Mesodermal cell (in vitro differentiated cells): ENCODE results near the gene SEPHS2.
A peak's percentile ranks its signal among the peaks of the same experiment; 100 is the strongest.

ENCODE experiments used
- H3K27ac ChIP-seq: 2 replicates; pipeline ENCODE4 v1.7.0; 2013; ENCODE audit warnings: mild to moderate bottlenecking, low read depth, low read length, moderate library complexity; ENCODE audit not compliant: severe bottlenecking
- H3K36me3 ChIP-seq: 2 replicates; pipeline ENCODE4 v1.7.1; 2013; ENCODE audit warnings: mild to moderate bottlenecking, low read length, moderate library complexity; ENCODE audit not compliant: control insufficient read depth, insufficient read depth
- H3K4me1 ChIP-seq: one replicate; pipeline ENCODE4 v1.7.1; 2013; ENCODE audit warnings: mild to moderate bottlenecking, low read length; ENCODE audit not compliant: insufficient read depth, control insufficient read depth, poor library complexity, severe bottlenecking
- H3K4me3 ChIP-seq: 2 replicates; pipeline ENCODE4 v1.7.0; 2013; ENCODE audit warnings: low read length, control low read depth, mild to moderate bottlenecking; ENCODE audit not compliant: insufficient read depth, poor library complexity, severe bottlenecking; ENCODE audit errors: extremely low read depth
- H3K9me3 ChIP-seq: 2 replicates; pipeline ENCODE4 v1.7.1; 2013; ENCODE audit warnings: mild to moderate bottlenecking, low read length, moderate library complexity; ENCODE audit not compliant: control insufficient read depth
- WGBS, 2 experiments: methylation state at CpG; one replicate each; pipeline ENCODE4 v1.1.5; 2013; ENCODE audit warnings: missing lambda C conversion rate in 2 of 2; ENCODE audit not compliant: insufficient coverage in 2 of 2; 5-methylcytosine and 5-hydroxymethylcytosine counted together

The SEPHS2 gene

GRCh38 chr16:30429418-30429677, 16.3 kb downstream of the SEPHS2 start:
- WGBS, 2 experiments, result 4 to 6% methylated on average over 10 to 11 of the region's 11 CpGs
- Histone ChIP-seq H3K36me3 (peaks cover 35% of the 10 kb centered on the region), H3K9me3 (no peaks in the 10 kb centered on the region), H3K4me3 (peak overlapping the region; percentile 86), H3K27ac (no peak overlapping the region), H3K4me1 (no peaks in the 10 kb centered on the region)

DNA sequence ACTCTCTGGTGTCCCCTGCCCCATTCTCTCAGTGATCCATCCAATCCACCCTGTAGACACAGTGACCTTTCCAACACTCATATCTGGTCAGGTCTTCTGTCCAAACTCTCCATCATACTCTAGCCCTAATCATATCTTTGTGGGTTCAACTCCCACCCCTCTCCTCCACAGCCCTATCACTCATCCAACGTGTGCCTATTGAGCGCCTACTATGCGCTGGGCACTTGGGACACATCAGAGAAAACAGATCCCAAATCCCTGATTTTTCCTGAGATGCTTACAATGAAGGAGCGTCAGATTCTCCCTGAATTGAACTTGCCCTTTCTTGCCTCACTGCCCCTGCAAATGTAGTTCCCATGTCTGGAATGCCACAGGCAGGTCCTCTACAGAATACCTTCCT, 17.6 kb downstream of the SEPHS2 start:
- no peak overlapping the region for H3K4me3 ChIP-seq
- H3K27ac ChIP-seq, result no peak overlapping the region
- 96 to 97% methylated on average over 4 of the region's 4 CpGs for WGBS, 2 experiments
- peaks cover 48% of the 10 kb centered on the region for H3K36me3 ChIP-seq
- no peaks in the 10 kb centered on the region for H3K4me1 ChIP-seq
- H3K9me3 ChIP-seq, result no peaks in the 10 kb centered on the region

- WGBS, 2 experiments, result 99 to 100% methylated on average over 4 to 5 of the region's 5 CpGs
- Histone ChIP-seq H3K36me3 (peaks cover 57% of the 10 kb centered on the region), H3K4me1 (peaks cover 17% of the 10 kb centered on the region), H3K9me3 (no peaks in the 10 kb centered on the region), H3K4me3 (no peak overlapping the region), H3K27ac (no peak overlapping the region)
Observed at GRCh38 chr16:30421010-30421409, 24.7 kb downstream of the SEPHS2 start.

DNA sequence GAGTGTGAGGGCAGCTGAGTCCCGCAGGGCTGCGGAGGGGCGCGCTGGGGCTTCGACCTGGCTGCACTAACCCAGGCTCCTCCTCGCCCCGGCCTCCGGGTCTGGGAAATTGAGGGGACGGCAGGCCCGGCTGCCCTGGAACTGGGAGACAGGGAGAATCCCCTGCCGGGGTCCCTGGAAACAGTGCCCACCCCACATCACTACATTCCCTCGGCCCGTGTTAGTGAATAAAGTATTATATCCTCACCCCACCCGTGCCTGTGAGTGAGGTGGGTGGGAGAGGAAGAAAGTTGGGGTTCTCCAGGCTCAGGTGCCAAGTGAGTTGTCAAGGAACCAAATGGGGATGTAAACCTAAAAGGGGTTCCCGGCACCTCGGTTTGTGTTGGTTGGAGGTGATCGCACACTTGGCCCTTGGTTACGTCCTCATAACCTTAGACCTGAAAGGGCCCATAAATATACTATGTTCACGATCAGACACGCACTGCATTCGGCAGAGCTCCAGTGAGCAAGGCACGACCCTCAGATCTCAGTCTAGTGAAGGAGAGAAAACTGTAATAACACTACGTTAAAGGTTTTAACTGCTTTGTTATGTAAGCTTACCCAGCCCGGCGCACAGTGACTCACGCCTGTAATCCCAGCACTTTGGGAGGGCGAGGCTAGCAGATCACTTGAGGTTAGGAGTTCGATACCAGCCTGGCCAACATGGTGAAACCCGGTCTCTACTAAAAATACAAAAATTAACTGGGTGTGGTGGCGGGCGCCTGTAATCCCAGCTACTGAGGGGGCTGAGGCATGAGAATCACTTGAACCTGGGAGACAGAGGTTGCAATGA, 27.1 kb downstream of the SEPHS2 start:
- H3K4me1 ChIP-seq, result peaks cover 17% of the 10 kb centered on the region
- no peaks in the 10 kb centered on the region for H3K9me3 ChIP-seq
- H3K4me3 ChIP-seq, result peak overlapping the region; percentile 24
- peak overlapping the region; percentile 16 for H3K27ac ChIP-seq
- WGBS, 2 experiments, result 71 to 75% methylated on average over 22 to 23 of the region's 31 CpGs
- H3K36me3 ChIP-seq, result peaks cover 43% of the 10 kb centered on the region

DNA sequence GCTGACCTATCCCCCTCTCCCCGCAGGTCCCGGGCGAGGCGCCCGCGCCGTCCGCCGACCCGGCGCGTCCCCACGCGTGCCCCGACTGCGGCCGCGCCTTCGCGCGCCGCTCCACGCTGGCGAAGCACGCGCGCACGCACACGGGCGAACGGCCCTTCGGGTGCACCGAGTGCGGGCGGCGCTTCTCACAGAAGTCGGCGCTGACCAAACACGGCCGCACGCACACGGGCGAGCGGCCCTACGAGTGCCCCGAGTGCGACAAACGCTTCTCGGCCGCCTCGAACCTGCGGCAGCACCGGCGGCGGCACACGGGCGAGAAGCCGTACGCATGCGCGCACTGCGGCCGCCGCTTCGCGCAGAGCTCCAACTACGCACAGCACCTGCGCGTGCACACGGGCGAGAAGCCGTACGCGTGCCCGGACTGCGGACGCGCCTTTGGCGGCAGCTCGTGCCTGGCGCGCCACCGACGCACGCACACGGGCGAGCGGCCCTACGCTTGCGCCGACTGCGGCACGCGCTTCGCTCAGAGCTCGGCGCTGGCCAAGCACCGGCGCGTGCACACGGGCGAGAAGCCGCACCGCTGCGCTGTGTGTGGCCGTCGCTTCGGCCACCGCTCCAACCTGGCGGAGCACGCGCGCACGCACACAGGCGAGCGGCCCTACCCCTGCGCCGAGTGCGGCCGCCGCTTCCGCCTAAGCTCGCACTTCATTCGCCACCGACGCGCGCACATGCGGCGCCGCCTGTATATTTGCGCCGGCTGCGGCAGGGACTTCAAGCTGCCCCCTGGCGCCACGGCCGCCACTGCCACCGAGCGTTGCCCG, 27.9 kb downstream of the SEPHS2 start:
- WGBS, 2 experiments, result 7 to 12% methylated on average over 135 to 136 of the region's 140 CpGs
- Histone ChIP-seq H3K9me3 (no peaks in the 10 kb centered on the region), H3K4me3 (peak overlapping the region; percentile 24), H3K27ac (peak overlapping the region; percentile 16), H3K36me3 (peaks cover 42% of the 10 kb centered on the region), H3K4me1 (peaks cover 17% of the 10 kb centered on the region)

- Histone ChIP-seq H3K36me3 (peaks cover 41% of the 10 kb centered on the region), H3K4me3 (peak overlapping the region; percentile 24), H3K9me3 (no peaks in the 10 kb centered on the region), H3K4me1 (peaks cover 17% of the 10 kb centered on the region), H3K27ac (peak overlapping the region; percentile 5)
- 79 to 85% methylated on average over 15 of the region's 18 CpGs for WGBS, 2 experiments
Observed at GRCh38 chr16:30416624-30417528, 28.8 kb downstream of the SEPHS2 start.

DNA sequence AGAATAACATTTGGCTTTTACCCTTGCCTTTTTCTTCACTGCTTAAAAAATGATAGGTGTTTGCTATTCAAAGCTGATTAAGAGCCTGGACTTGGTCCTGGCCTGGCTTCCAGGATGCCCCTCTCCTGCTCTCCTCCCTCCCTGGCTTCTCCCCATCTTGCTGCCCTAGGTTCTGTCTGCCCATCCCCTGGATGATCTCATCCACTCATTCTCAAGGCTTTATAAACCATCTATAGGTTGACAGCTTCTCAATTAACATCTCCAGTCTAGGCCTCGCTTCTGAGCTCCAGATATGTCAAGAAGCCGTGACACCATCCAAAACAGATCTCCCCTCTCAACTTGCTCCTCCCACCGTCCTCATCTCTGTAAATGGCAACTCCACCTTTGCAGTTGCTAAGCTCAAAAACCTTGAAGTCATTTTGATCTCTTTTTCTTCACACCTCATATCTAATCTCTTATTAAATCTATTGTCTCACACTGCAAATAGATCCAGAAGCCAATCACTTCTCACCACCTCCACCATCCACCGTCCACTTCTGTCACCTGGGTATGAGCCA, 29.5 kb downstream of the SEPHS2 start:
- Histone ChIP-seq H3K27ac (no peak overlapping the region), H3K9me3 (no peaks in the 10 kb centered on the region), H3K4me3 (no peak overlapping the region), H3K36me3 (peaks cover 42% of the 10 kb centered on the region), H3K4me1 (peaks cover 17% of the 10 kb centered on the region)
- WGBS, 2 experiments, result 87 to 94% methylated on average over 3 to 4 of the region's 4 CpGs

- H3K36me3 ChIP-seq, result peaks cover 53% of the 10 kb centered on the region
- H3K4me3 ChIP-seq, result no peak overlapping the region
- H3K4me1 ChIP-seq, result peaks cover 17% of the 10 kb centered on the region
- H3K27ac ChIP-seq, result no peak overlapping the region
- 95 to 97% methylated on average over 3 to 4 of the region's 5 CpGs for WGBS, 2 experiments
- no peaks in the 10 kb centered on the region for H3K9me3 ChIP-seq
Observed at GRCh38 chr16:30414159-30414558, 31.5 kb downstream of the SEPHS2 start.

DNA sequence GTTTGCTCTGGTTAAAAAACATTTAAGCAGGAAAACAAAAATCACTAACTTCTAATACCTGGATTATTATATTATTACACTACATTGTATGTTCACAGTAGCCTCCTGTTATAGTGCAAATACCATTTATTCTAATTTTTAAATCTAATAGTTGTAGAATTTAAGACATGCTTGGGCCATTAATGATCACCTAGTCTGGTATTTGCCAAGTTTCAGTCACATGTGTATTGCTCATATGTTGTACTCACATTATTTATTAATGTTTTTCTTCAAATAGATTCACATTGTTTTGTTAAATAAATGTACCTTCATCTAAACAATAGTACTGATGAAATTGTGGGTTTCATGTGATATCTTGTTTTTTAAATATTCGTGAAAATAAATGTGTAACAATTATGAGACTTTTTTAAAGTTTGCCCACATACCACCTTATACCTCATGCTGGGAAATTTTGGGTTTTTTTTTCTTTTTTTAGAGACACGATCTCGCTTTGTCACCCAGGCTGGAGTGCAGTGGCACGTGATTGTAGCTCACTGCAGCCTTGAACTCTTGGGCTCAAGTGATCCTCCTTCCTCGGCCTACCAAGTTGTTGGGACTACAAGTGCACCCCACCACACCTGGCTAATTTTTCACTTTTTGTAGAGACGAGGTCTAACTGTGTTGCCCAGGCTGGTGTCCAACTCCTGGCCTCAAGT, 32.4 kb downstream of the SEPHS2 start:
- WGBS, 2 experiments, result 89 to 97% methylated on average over 5 of the region's 6 CpGs
- Histone ChIP-seq H3K4me1 (peaks cover 10% of the 10 kb centered on the region), H3K4me3 (no peak overlapping the region), H3K36me3 (peaks cover 47% of the 10 kb centered on the region), H3K27ac (no peak overlapping the region), H3K9me3 (no peaks in the 10 kb centered on the region)
